PC-3 (cell line): Measurements from ENCODE around the gene HRH2. TPM values are rescaled to one million over a fixed set of nuclear protein-coding genes. Genes with fewer than 3 reads are reported as not detected.

Source experiments
- ATAC-seq: fragments of 200-7000 bp; cut with Tn5 transposase; 2 replicates; pipeline ENCODE4 v1.9.1; 2020; ENCODE audit warnings: mild to moderate bottlenecking, moderate library complexity
- BruUV-seq: library from RNA; stranded (reverse); fragments of 400-500 nt; replicated peaks from 2 replicates; lab custom pipeline; 2021; lab: Mats Ljungman, UMichigan
- CTCF ChIA-PET: fragments of 300-600 bp; sonication (Branson Sonifier 250); formaldehyde crosslinking; loops from one replicate; lab custom pipeline; 2022; ENCODE audit warnings: antibody characterized with exemption; lab: Charles Lee
- POLR2A ChIA-PET: fragments of 300-600 bp; sonication (Branson Sonifier 250); formaldehyde crosslinking; loops from one replicate; lab custom pipeline; 2022; ENCODE audit warnings: antibody characterized with exemption; ENCODE audit not compliant: unreplicated experiment; lab: Charles Lee
- DNase-seq: peaks from one replicate; pipeline ENCODE4 v3.0.0-alpha.2; 2015
- H2AFZ ChIP-seq: fragments of 300-600 bp; sonication (generic); 2 replicates; pipeline ENCODE4 v1.6.0; 2016; ENCODE audit warnings: antibody characterized with exemption, low read length
- H3F3A ChIP-seq: fragments of 300-600 bp; sonication (generic); one replicate; pipeline ENCODE4 v1.6.0; 2017; ENCODE audit warnings: antibody characterized with exemption, low read length, control low read depth, mild to moderate bottlenecking; ENCODE audit not compliant: unreplicated experiment
- H3K27ac ChIP-seq: fragments of 300-600 bp; sonication (generic); 2 replicates; pipeline ENCODE4 v1.5.1; 2016; ENCODE audit warnings: mild to moderate bottlenecking, low read length
- H3K27me3 ChIP-seq: fragments of 300-600 bp; sonication (generic); 2 replicates; pipeline ENCODE4 v1.6.1; 2016; ENCODE audit warnings: low read length, mixed read lengths
- H3K36me3 ChIP-seq: fragments of 300-600 bp; sonication (generic); 2 replicates; pipeline ENCODE4 v1.6.1; 2016; ENCODE audit warnings: low read depth, mixed run types, low read length, mixed read lengths
- H3K4me1 ChIP-seq: fragments of 300-600 bp; sonication (generic); 2 replicates; pipeline ENCODE4 v1.5.1; 2016; ENCODE audit warnings: low read length; ENCODE audit not compliant: insufficient read depth
- H3K4me2 ChIP-seq: fragments of 300-600 bp; sonication (generic); 2 replicates; pipeline ENCODE4 v1.6.0; 2016; ENCODE audit warnings: low read length
- H3K4me3 ChIP-seq: fragments of 300-600 bp; sonication (generic); 2 replicates; pipeline ENCODE4 v1.5.1; 2016; ENCODE audit warnings: mild to moderate bottlenecking, low read length, mixed read lengths
- H3K79me2 ChIP-seq: fragments of 300-600 bp; sonication (generic); 2 replicates; pipeline ENCODE4 v1.6.1; 2017; ENCODE audit warnings: low read length, mixed read lengths
- H3K9ac ChIP-seq: fragments of 300-600 bp; sonication (generic); 2 replicates; pipeline ENCODE4 v1.6.0; 2016; ENCODE audit warnings: mild to moderate bottlenecking, low read length
- H3K9me2 ChIP-seq: fragments of 300-600 bp; sonication (generic); replicated peaks from 2 replicates; pipeline ENCODE4 v1.6.1; 2016; ENCODE audit warnings: mixed run types, low read length, mixed read lengths
- H3K9me3 ChIP-seq: fragments of 300-600 bp; sonication (generic); 2 replicates; pipeline ENCODE4 v1.6.1; 2016; ENCODE audit warnings: low read length, mixed read lengths
- H4K20me1 ChIP-seq: fragments of 300-600 bp; sonication (generic); 2 replicates; pipeline ENCODE4 v1.6.1; 2016; ENCODE audit warnings: low read length, mixed read lengths
- EZH2 ChIP-seq: fragments of 300-600 bp; sonication (generic); IDR thresholded peaks from one replicate; pipeline ENCODE4 v1.6.1; 2017; ENCODE audit warnings: antibody characterized with exemption, mild to moderate bottlenecking, low read length; ENCODE audit not compliant: unreplicated experiment
- EZH2phosphoT487 ChIP-seq: fragments of 300-600 bp; sonication (generic); IDR thresholded peaks from 2 replicates; pipeline ENCODE4 v1.6.1; 2018; ENCODE audit warnings: mild to moderate bottlenecking, antibody characterized with exemption, low read length, borderline replicate concordance
- intact Hi-C: fragments of 100-400 bp; cut with micrococcal nuclease; formaldehyde crosslinking; loops from 2 replicates; pipeline ENCODE4 v1.9.0; 2023
- total RNA-seq: library from RNA; depleted of rRNA; stranded (reverse); fragments of >200 nt; gene quantifications from 2 replicates; pipeline ENCODE4 v1.2.3, GENCODE V29; 2014
- TF ChIP-seq, protein P1 (sequence below): fragments of 300-600 bp; sonication (generic); conservative IDR thresholded peaks from 2 replicates; pipeline ENCODE4 v1.5.1; 2017; ENCODE audit warnings: antibody characterized with exemption, low read depth, mild to moderate bottlenecking, low read length

HRH2 gene
- total RNA-seq, 1 experiment from 2014 or later = not detected

- ChIA-PET CTCF (no interaction called here), POLR2A (no interaction called here)
- no peak overlapping the region for H3K4me3 ChIP-seq
- H3K9me3 ChIP-seq = no peaks in the 10 kb centered on the region
- H3K9ac ChIP-seq = no peak overlapping the region
- DNase-seq (no peak), ATAC-seq (no peak)
- no peaks in the 10 kb centered on the region for H3K9me2 ChIP-seq
- intact Hi-C loops = no loop called here
- no peak overlapping the region for H3K27ac ChIP-seq
- peaks cover 39% of the 10 kb centered on the region for H3K27me3 ChIP-seq
- H3K4me1 ChIP-seq = no peaks in the 10 kb centered on the region
- no peaks in the 10 kb centered on the region for H4K20me1 ChIP-seq
- H3K4me2 ChIP-seq = no peak overlapping the region
- TF ChIP-seq EZH2 (no peak), EZH2phosphoT487 (no peak)
- TF ChIP-seq, protein P1, sequence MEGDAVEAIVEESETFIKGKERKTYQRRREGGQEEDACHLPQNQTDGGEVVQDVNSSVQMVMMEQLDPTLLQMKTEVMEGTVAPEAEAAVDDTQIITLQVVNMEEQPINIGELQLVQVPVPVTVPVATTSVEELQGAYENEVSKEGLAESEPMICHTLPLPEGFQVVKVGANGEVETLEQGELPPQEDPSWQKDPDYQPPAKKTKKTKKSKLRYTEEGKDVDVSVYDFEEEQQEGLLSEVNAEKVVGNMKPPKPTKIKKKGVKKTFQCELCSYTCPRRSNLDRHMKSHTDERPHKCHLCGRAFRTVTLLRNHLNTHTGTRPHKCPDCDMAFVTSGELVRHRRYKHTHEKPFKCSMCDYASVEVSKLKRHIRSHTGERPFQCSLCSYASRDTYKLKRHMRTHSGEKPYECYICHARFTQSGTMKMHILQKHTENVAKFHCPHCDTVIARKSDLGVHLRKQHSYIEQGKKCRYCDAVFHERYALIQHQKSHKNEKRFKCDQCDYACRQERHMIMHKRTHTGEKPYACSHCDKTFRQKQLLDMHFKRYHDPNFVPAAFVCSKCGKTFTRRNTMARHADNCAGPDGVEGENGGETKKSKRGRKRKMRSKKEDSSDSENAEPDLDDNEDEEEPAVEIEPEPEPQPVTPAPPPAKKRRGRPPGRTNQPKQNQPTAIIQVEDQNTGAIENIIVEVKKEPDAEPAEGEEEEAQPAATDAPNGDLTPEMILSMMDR = no peak
- no TSS peak for BruUV-seq
- no peak overlapping the region for H2AFZ ChIP-seq
- no peaks in the 10 kb centered on the region for H3K79me2 ChIP-seq
- no peaks in the 10 kb centered on the region for H3F3A ChIP-seq
- no peaks in the 10 kb centered on the region for H3K36me3 ChIP-seq
These were observed 30.1 kb upstream of the HRH2 start for GRCh38 chr5:175627739-175628138.

DNA sequence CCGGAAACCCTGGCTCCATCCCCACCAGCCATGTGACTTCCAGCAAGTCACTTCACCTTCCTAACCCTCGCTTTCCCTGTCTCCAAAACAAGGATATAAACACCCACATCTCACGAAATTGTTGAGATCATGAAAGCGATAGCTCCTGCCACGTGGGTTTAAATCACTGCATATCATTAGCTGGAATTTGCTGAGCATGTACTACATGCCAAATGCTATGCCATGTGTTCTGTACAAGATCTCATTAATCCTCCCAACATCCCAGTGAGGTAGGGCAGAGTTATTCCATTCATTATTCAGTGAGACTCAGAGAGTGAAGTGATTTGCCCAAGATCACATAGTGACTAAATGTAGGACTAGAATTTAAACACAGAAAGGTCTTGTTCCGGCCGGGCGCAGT, 29.2 kb upstream of the HRH2 start:
- no peak overlapping the region for H3K27ac ChIP-seq
- H3K27me3 ChIP-seq = peaks cover 48% of the 10 kb centered on the region
- intact Hi-C loops = no loop called here
- no TSS peak for BruUV-seq
- no peak for DNase-seq
- H3K4me2 ChIP-seq = no peak overlapping the region
- POLR2A ChIA-PET = no interaction called here
- H3F3A ChIP-seq = no peaks in the 10 kb centered on the region
- H3K9ac ChIP-seq = no peak overlapping the region
- no peaks in the 10 kb centered on the region for H3K9me2 ChIP-seq
- CTCF ChIA-PET = no interaction called here
- no peak for TF ChIP-seq EZH2
- no peak for TF ChIP-seq EZH2phosphoT487
- TF ChIP-seq, protein P1 = no peak
- no peaks in the 10 kb centered on the region for H3K4me1 ChIP-seq
- no peak overlapping the region for H3K4me3 ChIP-seq
- no peaks in the 10 kb centered on the region for H3K9me3 ChIP-seq
- no peak overlapping the region for H2AFZ ChIP-seq
- no peaks in the 10 kb centered on the region for H3K79me2 ChIP-seq
- ATAC-seq = no peak
- no peaks in the 10 kb centered on the region for H3K36me3 ChIP-seq
- H4K20me1 ChIP-seq = no peaks in the 10 kb centered on the region

DNA sequence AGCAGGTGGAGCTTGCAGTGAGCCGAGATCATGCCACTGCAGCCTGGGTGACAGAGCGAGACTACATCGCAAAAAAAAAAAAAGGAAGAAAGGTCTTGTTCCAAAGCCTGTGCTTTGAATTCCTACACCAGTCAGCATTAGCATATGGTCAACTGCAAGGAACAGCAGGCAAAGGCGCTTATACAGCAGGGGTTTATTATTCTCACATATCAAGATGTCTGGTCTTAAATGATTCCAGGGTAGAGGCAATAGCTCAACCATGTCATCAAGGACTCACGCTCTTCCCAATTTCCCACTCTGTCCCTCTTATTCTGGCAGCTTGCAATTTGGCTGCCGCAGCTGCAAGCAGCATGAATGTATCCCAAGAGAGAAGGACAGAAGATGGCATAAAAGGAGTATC, 28.6 kb upstream of the HRH2 start:
- Histone ChIP-seq H3K27me3 (peaks cover 43% of the 10 kb centered on the region), H3K9me3 (no peaks in the 10 kb centered on the region), H4K20me1 (no peaks in the 10 kb centered on the region), H3K4me3 (no peak overlapping the region), H3K79me2 (no peaks in the 10 kb centered on the region), H3K9ac (no peak overlapping the region), H3K27ac (no peak overlapping the region), H3F3A (no peaks in the 10 kb centered on the region), H3K9me2 (no peaks in the 10 kb centered on the region), H3K4me1 (no peaks in the 10 kb centered on the region), H3K36me3 (no peaks in the 10 kb centered on the region), H2AFZ (no peak overlapping the region), H3K4me2 (no peak overlapping the region)
- POLR2A ChIA-PET = no interaction called here
- ATAC-seq (no peak), DNase-seq (no peak)
- intact Hi-C loops = no loop called here
- no peak for TF ChIP-seq EZH2phosphoT487
- TF ChIP-seq EZH2 = no peak
- TF ChIP-seq, protein P1 = no peak
- no TSS peak for BruUV-seq
- CTCF ChIA-PET = no interaction called here
